HEK293 (cell line): ENCODE measurements around the gene EPHX1.

ENCODE experiments used
- GFI1B ChIP-seq: fragments of 450-650 bp; formaldehyde crosslinking; IDR thresholded peaks from 2 replicates; pipeline ENCODE4 v1.5.1; 2016; ENCODE audit warnings: missing biosample characterization, missing genetic modification characterization
- MYNN ChIP-seq: fragments of 450-650 bp; formaldehyde crosslinking; IDR thresholded peaks from 2 replicates; pipeline ENCODE4 v1.5.1; 2016; ENCODE audit warnings: missing biosample characterization, missing genetic modification characterization, borderline replicate concordance
- OVOL3 ChIP-seq: fragments of 450-650 bp; formaldehyde crosslinking; IDR thresholded peaks from 2 replicates; pipeline ENCODE4 v1.5.1; 2016; ENCODE audit warnings: missing biosample characterization, missing genetic modification characterization
- REST ChIP-seq: fragments of 450-650 bp; formaldehyde crosslinking; IDR thresholded peaks from 2 replicates; pipeline ENCODE4 v1.5.1; 2016; ENCODE audit warnings: missing biosample characterization, missing genetic modification characterization
- ZBTB44 ChIP-seq: fragments of 450-650 bp; IDR thresholded peaks from 2 replicates; pipeline ENCODE4 v1.5.1; 2018; ENCODE audit warnings: missing biosample characterization, mild to moderate bottlenecking, missing genetic modification characterization
- ZEB2 ChIP-seq: fragments of 450-650 bp; formaldehyde crosslinking; IDR thresholded peaks from 2 replicates; pipeline ENCODE4 v1.5.1; 2016; ENCODE audit warnings: missing biosample characterization, missing genetic modification characterization
- ZNF10 ChIP-seq: fragments of 450-650 bp; formaldehyde crosslinking; IDR thresholded peaks from 2 replicates; pipeline ENCODE4 v1.5.1; 2017; ENCODE audit warnings: missing biosample characterization, missing genetic modification characterization
- ZNF133 ChIP-seq: fragments of 450-650 bp; formaldehyde crosslinking; IDR thresholded peaks from 2 replicates; pipeline ENCODE4 v1.5.1; 2016; ENCODE audit warnings: missing biosample characterization, missing genetic modification characterization
- ZNF146 ChIP-seq: fragments of 450-650 bp; formaldehyde crosslinking; IDR thresholded peaks from 2 replicates; pipeline ENCODE4 v1.5.1; 2016; ENCODE audit warnings: missing biosample characterization, missing genetic modification characterization
- ZNF169 ChIP-seq: fragments of 450-650 bp; formaldehyde crosslinking; IDR thresholded peaks from 2 replicates; pipeline ENCODE4 v1.5.1; 2016; ENCODE audit warnings: missing biosample characterization, missing genetic modification characterization
- ZNF175 ChIP-seq: fragments of 450-650 bp; formaldehyde crosslinking; IDR thresholded peaks from 2 replicates; pipeline ENCODE4 v1.5.1; 2016; ENCODE audit warnings: missing biosample characterization, missing genetic modification characterization
- ZNF23 ChIP-seq: fragments of 450-650 bp; formaldehyde crosslinking; IDR thresholded peaks from 2 replicates; pipeline ENCODE4 v1.5.1; 2016; ENCODE audit warnings: missing biosample characterization, missing genetic modification characterization, borderline replicate concordance
- ZNF335 ChIP-seq: fragments of 450-650 bp; formaldehyde crosslinking; conservative IDR thresholded peaks from 2 replicates; pipeline ENCODE4 v1.5.1; 2016; ENCODE audit warnings: missing biosample characterization, missing genetic modification characterization
- ZNF404 ChIP-seq: fragments of 450-650 bp; formaldehyde crosslinking; IDR thresholded peaks from 2 replicates; pipeline ENCODE4 v1.5.1; 2017; ENCODE audit warnings: missing biosample characterization, missing genetic modification characterization
- ZNF416 ChIP-seq: fragments of 450-650 bp; formaldehyde crosslinking; IDR thresholded peaks from 2 replicates; pipeline ENCODE4 v1.5.1; 2016; ENCODE audit warnings: missing biosample characterization, missing genetic modification characterization
- ZNF433 ChIP-seq: fragments of 450-650 bp; formaldehyde crosslinking; IDR thresholded peaks from 2 replicates; pipeline ENCODE4 v1.5.1; 2016; ENCODE audit warnings: missing biosample characterization, missing genetic modification characterization, low read depth
- ZNF449 ChIP-seq: fragments of 450-650 bp; formaldehyde crosslinking; IDR thresholded peaks from 2 replicates; pipeline ENCODE4 v1.5.1; 2017; ENCODE audit warnings: missing biosample characterization, mild to moderate bottlenecking, missing genetic modification characterization, moderate library complexity
- ZNF501 ChIP-seq: fragments of 450-650 bp; formaldehyde crosslinking; IDR thresholded peaks from 2 replicates; pipeline ENCODE4 v1.5.1; 2016; ENCODE audit warnings: missing biosample characterization, missing genetic modification characterization
- ZNF521 ChIP-seq: fragments of 450-650 bp; formaldehyde crosslinking; IDR thresholded peaks from 2 replicates; pipeline ENCODE4 v1.5.1; 2017; ENCODE audit warnings: missing biosample characterization, mild to moderate bottlenecking, missing genetic modification characterization
- ZNF530 ChIP-seq: fragments of 450-650 bp; formaldehyde crosslinking; IDR thresholded peaks from 2 replicates; pipeline ENCODE4 v1.5.1; 2016; ENCODE audit warnings: low read depth, missing biosample characterization, missing genetic modification characterization
- ZNF549 ChIP-seq: fragments of 450-650 bp; IDR thresholded peaks from 2 replicates; pipeline ENCODE4 v1.5.1; 2018; ENCODE audit warnings: missing biosample characterization, missing genetic modification characterization, mild to moderate bottlenecking, inconsistent platforms, moderate library complexity
- ZNF558 ChIP-seq: fragments of 450-650 bp; formaldehyde crosslinking; IDR thresholded peaks from 2 replicates; pipeline ENCODE4 v1.5.1; 2016; ENCODE audit warnings: missing biosample characterization, missing genetic modification characterization
- ZNF561 ChIP-seq: fragments of 450-650 bp; IDR thresholded peaks from 2 replicates; pipeline ENCODE4 v1.5.1; 2018; ENCODE audit warnings: missing biosample characterization, missing genetic modification characterization, borderline replicate concordance
- ZNF585B ChIP-seq: fragments of 450-650 bp; formaldehyde crosslinking; IDR thresholded peaks from 2 replicates; pipeline ENCODE4 v1.5.1; 2016; ENCODE audit warnings: missing biosample characterization, missing genetic modification characterization
- ZNF623 ChIP-seq: fragments of 450-650 bp; formaldehyde crosslinking; IDR thresholded peaks from 2 replicates; pipeline ENCODE4 v1.5.1; 2016; ENCODE audit warnings: missing biosample characterization, missing genetic modification characterization
- TF ChIP-seq, protein P1 (sequence below): fragments of 450-650 bp; formaldehyde crosslinking; IDR thresholded peaks from 2 replicates; pipeline ENCODE4 v1.5.1; 2016; ENCODE audit warnings: missing biosample characterization, missing genetic modification characterization
- TF ChIP-seq, protein P2 (sequence below): fragments of 450-650 bp; formaldehyde crosslinking; IDR thresholded peaks from 2 replicates; pipeline ENCODE4 v1.5.1; 2016; ENCODE audit warnings: missing biosample characterization, missing genetic modification characterization
- TF ChIP-seq, protein P3 (sequence below): fragments of 450-650 bp; formaldehyde crosslinking; IDR thresholded peaks from 2 replicates; pipeline ENCODE4 v1.5.1; 2016; ENCODE audit warnings: missing biosample characterization, missing genetic modification characterization

The EPHX1 gene

DNA sequence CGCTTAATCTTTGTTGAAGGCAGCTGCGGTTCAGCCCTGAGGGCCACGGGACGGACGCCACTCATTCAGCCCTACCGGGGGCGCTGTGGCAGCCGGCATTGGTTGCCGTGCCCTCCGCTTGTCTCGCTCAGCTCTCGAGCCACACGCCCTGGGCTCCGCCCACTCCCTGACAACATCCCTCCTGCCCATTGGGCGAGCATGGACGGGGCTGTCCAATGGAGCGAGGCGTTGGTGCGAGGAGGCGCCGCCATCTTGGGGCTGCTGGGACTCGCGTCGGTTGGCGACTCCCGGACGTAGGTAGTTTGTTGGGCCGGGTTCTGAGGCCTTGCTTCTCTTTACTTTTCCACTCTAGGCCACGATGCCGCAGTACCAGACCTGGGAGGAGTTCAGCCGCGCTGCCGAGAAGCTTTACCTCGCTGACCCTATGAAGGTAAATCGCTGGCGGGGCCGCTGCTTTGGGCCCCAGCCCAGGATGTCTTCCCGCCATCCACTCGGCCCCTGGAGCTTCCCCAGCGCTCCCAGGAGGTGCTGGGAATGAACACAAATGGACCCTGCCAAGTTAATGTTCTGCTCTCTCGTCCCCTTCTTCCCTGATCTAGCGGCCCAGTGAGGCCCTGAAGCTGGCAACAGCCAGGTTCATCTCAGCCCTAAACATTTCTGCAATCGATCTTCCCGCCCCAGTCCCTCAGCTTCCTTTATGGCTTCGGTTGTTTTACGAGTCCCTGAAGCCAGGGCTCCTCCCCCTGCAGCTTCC, 32.2 kb upstream of the EPHX1 start, which contains the start of gene SRP9 (continued):
- TF ChIP-seq ZNF433 (tag by site-specific recombination) (no peak), ZNF530 (tag by site-specific recombination) (no peak), OVOL3 (peak; percentile 79), MYNN (tag by site-specific recombination) (no peak), ZNF146 (tag by site-specific recombination) (0 out of 2 replicates have a peak, but pooled peaks have one; percentile 4), ZNF23 (tag by site-specific recombination) (no peak), ZNF416 (tag by site-specific recombination) (no peak), ZNF561 (tag by site-specific recombination) (peak; percentile 74; the same call in 1 of the 2 replicates), ZNF521 (tag by site-specific recombination) (no peak), ZNF335 (tag by site-specific recombination) (peak; percentile 88), ZNF449 (tag by site-specific recombination) (0 out of 2 replicates have a peak, but pooled peaks have one; percentile 60), ZEB2 (peak; percentile 89), ZNF404 (no peak), ZNF501 (tag by site-specific recombination) (peak; percentile 98), ZNF558 (tag by site-specific recombination) (peak; percentile 78), ZBTB44 (no peak; the same call in 1 of the 2 replicates), REST (tag by site-specific recombination) (peak; percentile 67), ZNF585B (tag by site-specific recombination) (no peak), ZNF133 (tag by site-specific recombination) (no peak), ZNF549 (tag by site-specific recombination) (no peak), ZNF10 (tag by site-specific recombination) (peak; percentile 70), GFI1B (tag by site-specific recombination) (no peak), ZNF623 (tag by site-specific recombination) (peak; percentile 40; the same call in 1 of the 2 replicates), ZNF169 (tag by site-specific recombination) (no peak), ZNF175 (tag by site-specific recombination) (no peak)
- TF ChIP-seq, protein P1, sequence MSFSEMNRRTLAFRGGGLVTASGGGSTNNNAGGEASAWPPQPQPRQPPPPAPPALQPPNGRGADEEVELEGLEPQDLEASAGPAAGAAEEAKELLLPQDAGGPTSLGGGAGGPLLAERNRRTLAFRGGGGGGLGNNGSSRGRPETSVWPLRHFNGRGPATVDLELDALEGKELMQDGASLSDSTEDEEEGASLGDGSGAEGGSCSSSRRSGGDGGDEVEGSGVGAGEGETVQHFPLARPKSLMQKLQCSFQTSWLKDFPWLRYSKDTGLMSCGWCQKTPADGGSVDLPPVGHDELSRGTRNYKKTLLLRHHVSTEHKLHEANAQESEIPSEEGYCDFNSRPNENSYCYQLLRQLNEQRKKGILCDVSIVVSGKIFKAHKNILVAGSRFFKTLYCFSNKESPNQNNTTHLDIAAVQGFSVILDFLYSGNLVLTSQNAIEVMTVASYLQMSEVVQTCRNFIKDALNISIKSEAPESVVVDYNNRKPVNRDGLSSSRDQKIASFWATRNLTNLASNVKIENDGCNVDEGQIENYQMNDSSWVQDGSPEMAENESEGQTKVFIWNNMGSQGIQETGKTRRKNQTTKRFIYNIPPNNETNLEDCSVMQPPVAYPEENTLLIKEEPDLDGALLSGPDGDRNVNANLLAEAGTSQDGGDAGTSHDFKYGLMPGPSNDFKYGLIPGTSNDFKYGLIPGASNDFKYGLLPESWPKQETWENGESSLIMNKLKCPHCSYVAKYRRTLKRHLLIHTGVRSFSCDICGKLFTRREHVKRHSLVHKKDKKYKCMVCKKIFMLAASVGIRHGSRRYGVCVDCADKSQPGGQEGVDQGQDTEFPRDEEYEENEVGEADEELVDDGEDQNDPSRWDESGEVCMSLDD (tag by site-specific recombination) = no peak
- TF ChIP-seq, protein P2, sequence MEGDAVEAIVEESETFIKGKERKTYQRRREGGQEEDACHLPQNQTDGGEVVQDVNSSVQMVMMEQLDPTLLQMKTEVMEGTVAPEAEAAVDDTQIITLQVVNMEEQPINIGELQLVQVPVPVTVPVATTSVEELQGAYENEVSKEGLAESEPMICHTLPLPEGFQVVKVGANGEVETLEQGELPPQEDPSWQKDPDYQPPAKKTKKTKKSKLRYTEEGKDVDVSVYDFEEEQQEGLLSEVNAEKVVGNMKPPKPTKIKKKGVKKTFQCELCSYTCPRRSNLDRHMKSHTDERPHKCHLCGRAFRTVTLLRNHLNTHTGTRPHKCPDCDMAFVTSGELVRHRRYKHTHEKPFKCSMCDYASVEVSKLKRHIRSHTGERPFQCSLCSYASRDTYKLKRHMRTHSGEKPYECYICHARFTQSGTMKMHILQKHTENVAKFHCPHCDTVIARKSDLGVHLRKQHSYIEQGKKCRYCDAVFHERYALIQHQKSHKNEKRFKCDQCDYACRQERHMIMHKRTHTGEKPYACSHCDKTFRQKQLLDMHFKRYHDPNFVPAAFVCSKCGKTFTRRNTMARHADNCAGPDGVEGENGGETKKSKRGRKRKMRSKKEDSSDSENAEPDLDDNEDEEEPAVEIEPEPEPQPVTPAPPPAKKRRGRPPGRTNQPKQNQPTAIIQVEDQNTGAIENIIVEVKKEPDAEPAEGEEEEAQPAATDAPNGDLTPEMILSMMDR (tag by site-specific recombination) = peak; percentile 100
- TF ChIP-seq, protein P3, sequence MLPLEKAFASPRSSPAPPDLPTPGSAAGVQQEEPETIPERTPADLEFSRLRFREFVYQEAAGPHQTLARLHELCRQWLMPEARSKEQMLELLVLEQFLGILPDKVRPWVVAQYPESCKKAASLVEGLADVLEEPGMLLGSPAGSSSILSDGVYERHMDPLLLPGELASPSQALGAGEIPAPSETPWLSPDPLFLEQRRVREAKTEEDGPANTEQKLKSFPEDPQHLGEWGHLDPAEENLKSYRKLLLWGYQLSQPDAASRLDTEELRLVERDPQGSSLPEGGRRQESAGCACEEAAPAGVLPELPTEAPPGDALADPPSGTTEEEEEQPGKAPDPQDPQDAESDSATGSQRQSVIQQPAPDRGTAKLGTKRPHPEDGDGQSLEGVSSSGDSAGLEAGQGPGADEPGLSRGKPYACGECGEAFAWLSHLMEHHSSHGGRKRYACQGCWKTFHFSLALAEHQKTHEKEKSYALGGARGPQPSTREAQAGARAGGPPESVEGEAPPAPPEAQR (tag by site-specific recombination) = no peak; the same call in 1 of the 2 replicates
